Neural cell (in vitro differentiated cells): Measurements from ENCODE around the gene PCDHGA12.

Source experiments
- CTCF ChIP-seq: fragments of 450-650 bp; IDR thresholded peaks from 2 replicates; pipeline ENCODE4 v1.5.1; 2014; ENCODE audit warnings: antibody characterized with exemption, mild to moderate bottlenecking, moderate library complexity; ENCODE audit not compliant: poor library complexity, severe bottlenecking
- EP300 ChIP-seq: fragments of 450-650 bp; conservative IDR thresholded peaks from 2 replicates; pipeline ENCODE4 v1.6.1; 2014; ENCODE audit warnings: antibody characterized with exemption, mild to moderate bottlenecking, moderate library complexity; ENCODE audit not compliant: poor library complexity, severe bottlenecking
- EZH2 ChIP-seq: fragments of 200-600, 300-800 bp; shearing (Covaris generic), sonication (generic); IDR thresholded peaks from 2 replicates; pipeline ENCODE4 v1.6.1; 2014; ENCODE audit warnings: antibody characterized with exemption, low read length, borderline replicate concordance, mild to moderate bottlenecking; ENCODE audit not compliant: insufficient read depth, poor library complexity, severe bottlenecking
- POLR2AphosphoS5 ChIP-seq: IDR thresholded peaks from 2 replicates; pipeline ENCODE4 v1.6.1; 2012
- RAD21 ChIP-seq: fragments of 450-650 bp; conservative IDR thresholded peaks from 2 replicates; pipeline ENCODE4 v1.6.1; 2014; ENCODE audit warnings: antibody characterized with exemption, mild to moderate bottlenecking, moderate library complexity
- REST ChIP-seq: IDR thresholded peaks from 2 replicates; pipeline ENCODE4 v1.6.1; 2012; ENCODE audit warnings: borderline replicate concordance
- SMC3 ChIP-seq: fragments of 450-650 bp; conservative IDR thresholded peaks from 2 replicates; pipeline ENCODE4 v1.6.1; 2014; ENCODE audit warnings: antibody characterized with exemption, mild to moderate bottlenecking, moderate library complexity; ENCODE audit not compliant: poor library complexity

- TF ChIP-seq CTCF (no peak), EP300 (no peak), EZH2 (no peak), REST (no peak), SMC3 (no peak), POLR2AphosphoS5 (no peak), RAD21 (no peak)
Observed at GRCh38 chr5:141477044-141477575, 46.8 kb downstream of the PCDHGA12 start.
